ENCODE data around the gene L3MBTL4.

GRCh38 chr18:6434987-6435709, 20.4 kb upstream of the L3MBTL4 start:
- peak; percentile 51 for TF ChIP-seq SPI1 (IDR thresholded peaks at IDR 0.05; ENCODE audit: low read depth, low read length)
- no peak for TF ChIP-seq POLR2AphosphoS5 (IDR thresholded peaks at IDR 0.05; ENCODE audit: low read depth, low read length)
- TF ChIP-seq POLR2A (IDR thresholded peaks at IDR 0.05; ENCODE audit: low read depth, low read length): no peak
- no peak for TF ChIP-seq TAF1 (IDR thresholded peaks at IDR 0.05; ENCODE audit: low read depth, low read length)
- no peak for TF ChIP-seq POU2F2 (IDR thresholded peaks at IDR 0.05; ENCODE audit: low read depth, low read length)
- no peak for TF ChIP-seq PAX5 (IDR thresholded peaks at IDR 0.05; ENCODE audit: insufficient read depth, low read length, severe bottlenecking)

Data from GM12891 (cell line).